Osteocyte (in vitro differentiated cells): ENCODE results near the gene GLI1. TPM values are rescaled to one million over a fixed set of nuclear protein-coding genes. Genes with fewer than 3 reads are reported as not detected.

Experiments
- DNase-seq: peaks from one replicate; pipeline ENCODE4 v3.0.0; 2021; ENCODE audit warnings: mixed read lengths; ENCODE audit not compliant: unreplicated experiment; ENCODE audit errors: extremely low spot score
- H3K27ac Mint-ChIP-seq: one replicate; pipeline ENCODE4 v1.8.0; 2021; ENCODE audit warnings: mild to moderate bottlenecking, mixed read lengths; ENCODE audit not compliant: unreplicated experiment
- H3K27me3 Mint-ChIP-seq: one replicate; pipeline ENCODE4 v1.8.0; 2021; ENCODE audit warnings: mixed read lengths; ENCODE audit not compliant: unreplicated experiment
- H3K36me3 Mint-ChIP-seq: one replicate; pipeline ENCODE4 v1.8.0; 2021; ENCODE audit warnings: mixed read lengths; ENCODE audit not compliant: unreplicated experiment
- H3K4me1 Mint-ChIP-seq: one replicate; pipeline ENCODE4 v1.8.0; 2021; ENCODE audit warnings: mixed read lengths; ENCODE audit not compliant: unreplicated experiment
- H3K4me3 Mint-ChIP-seq: one replicate; pipeline ENCODE4 v1.8.0; 2021; ENCODE audit warnings: mild to moderate bottlenecking, moderate library complexity, mixed read lengths; ENCODE audit not compliant: unreplicated experiment
- H3K9me3 Mint-ChIP-seq: one replicate; pipeline ENCODE4 v1.8.0; 2021; ENCODE audit warnings: mixed read lengths; ENCODE audit not compliant: unreplicated experiment
- total RNA-seq: library from RNA; stranded (reverse); gene quantifications from 2 replicates; pipeline ENCODE4 v1.2.1, GENCODE V29; 2021
- TF ChIP-seq, protein P1 (sequence below): fragments of 200-600 bp; sonication (generic); IDR thresholded peaks from 2 replicates; pipeline ENCODE4 v1.5.0; 2021; ENCODE audit warnings: antibody characterized with exemption, mild to moderate bottlenecking, moderate library complexity

The GLI1 gene
- total RNA-seq, 1 donor from 2014 or later: 7.7 TPM

GRCh38 chr12:57518176-57518919, 58.8 kb downstream of the GLI1 start:
- H3K4me3 Mint-ChIP-seq: peak overlapping the region; percentile 93
- peaks cover 59% of the 10 kb centered on the region for H3K4me1 Mint-ChIP-seq
- no peak for DNase-seq
- no peaks in the 10 kb centered on the region for H3K27me3 Mint-ChIP-seq
- peaks cover 44% of the 10 kb centered on the region for H3K36me3 Mint-ChIP-seq
- TF ChIP-seq, protein P1, sequence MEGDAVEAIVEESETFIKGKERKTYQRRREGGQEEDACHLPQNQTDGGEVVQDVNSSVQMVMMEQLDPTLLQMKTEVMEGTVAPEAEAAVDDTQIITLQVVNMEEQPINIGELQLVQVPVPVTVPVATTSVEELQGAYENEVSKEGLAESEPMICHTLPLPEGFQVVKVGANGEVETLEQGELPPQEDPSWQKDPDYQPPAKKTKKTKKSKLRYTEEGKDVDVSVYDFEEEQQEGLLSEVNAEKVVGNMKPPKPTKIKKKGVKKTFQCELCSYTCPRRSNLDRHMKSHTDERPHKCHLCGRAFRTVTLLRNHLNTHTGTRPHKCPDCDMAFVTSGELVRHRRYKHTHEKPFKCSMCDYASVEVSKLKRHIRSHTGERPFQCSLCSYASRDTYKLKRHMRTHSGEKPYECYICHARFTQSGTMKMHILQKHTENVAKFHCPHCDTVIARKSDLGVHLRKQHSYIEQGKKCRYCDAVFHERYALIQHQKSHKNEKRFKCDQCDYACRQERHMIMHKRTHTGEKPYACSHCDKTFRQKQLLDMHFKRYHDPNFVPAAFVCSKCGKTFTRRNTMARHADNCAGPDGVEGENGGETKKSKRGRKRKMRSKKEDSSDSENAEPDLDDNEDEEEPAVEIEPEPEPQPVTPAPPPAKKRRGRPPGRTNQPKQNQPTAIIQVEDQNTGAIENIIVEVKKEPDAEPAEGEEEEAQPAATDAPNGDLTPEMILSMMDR: no peak
- H3K27ac Mint-ChIP-seq: peak overlapping the region; percentile 99
- no peaks in the 10 kb centered on the region for H3K9me3 Mint-ChIP-seq

DNA sequence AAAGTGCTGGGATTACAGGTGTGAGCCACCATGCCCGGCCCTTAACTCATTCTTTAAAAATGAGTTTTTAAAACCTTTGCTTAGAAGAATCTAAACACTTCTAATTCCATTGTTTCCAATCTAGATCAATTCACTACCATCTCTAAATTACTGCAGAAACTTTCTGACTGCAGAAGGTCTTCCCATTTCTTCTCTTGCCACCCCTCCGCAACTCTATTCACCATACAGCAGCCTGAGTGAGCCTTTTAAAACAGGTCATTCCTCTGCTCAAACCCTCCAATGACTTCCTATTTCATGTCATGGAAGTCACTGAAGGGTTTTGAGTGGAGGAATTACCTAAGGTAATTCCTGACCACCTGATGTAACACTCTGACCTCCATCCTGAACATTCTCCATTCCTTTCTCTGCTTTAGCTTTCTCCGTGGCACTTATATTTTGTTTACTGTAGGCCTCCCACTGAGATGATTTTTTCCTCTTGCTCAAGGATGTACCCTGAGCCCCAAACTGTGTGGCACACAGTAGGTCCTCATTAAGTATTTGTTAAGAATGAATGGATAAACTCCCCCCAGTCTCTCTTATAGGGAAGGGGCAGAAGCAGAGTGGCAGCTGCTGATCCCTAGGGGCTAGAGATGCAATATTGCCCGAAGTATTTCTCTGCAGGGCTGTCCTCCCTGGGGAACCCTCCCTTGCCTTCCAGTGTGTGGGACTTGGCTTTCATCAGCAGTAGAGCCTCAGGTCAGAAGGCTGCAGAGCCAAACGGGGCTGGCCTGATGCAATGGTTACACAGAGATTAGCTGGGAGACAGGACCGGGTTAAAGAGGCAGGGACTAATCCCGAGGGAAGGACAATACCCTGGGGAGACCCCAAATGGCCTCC, 59.6 kb downstream of the GLI1 start:
- DNase-seq: no peak
- H3K27me3 Mint-ChIP-seq: no peaks in the 10 kb centered on the region
- H3K36me3 Mint-ChIP-seq: peaks cover 43% of the 10 kb centered on the region
- peaks cover 67% of the 10 kb centered on the region for H3K4me1 Mint-ChIP-seq
- H3K27ac Mint-ChIP-seq: peak overlapping the region; percentile 99
- no peaks in the 10 kb centered on the region for H3K9me3 Mint-ChIP-seq
- TF ChIP-seq, protein P1: no peak
- H3K4me3 Mint-ChIP-seq: peak overlapping the region; percentile 93

- peak overlapping the region; percentile 93 for H3K4me3 Mint-ChIP-seq
- no peak for DNase-seq
- peaks cover 70% of the 10 kb centered on the region for H3K4me1 Mint-ChIP-seq
- no peaks in the 10 kb centered on the region for H3K9me3 Mint-ChIP-seq
- no peaks in the 10 kb centered on the region for H3K27me3 Mint-ChIP-seq
- peaks cover 43% of the 10 kb centered on the region for H3K36me3 Mint-ChIP-seq
- peak overlapping the region; percentile 99 for H3K27ac Mint-ChIP-seq
- TF ChIP-seq, protein P1: no peak
Measured at GRCh38 chr12:57519796-57520052, 60.1 kb downstream of the GLI1 start.

GRCh38 chr12:57520053-57520818, 60.7 kb downstream of the GLI1 start, which contains the start of gene DDIT3:
Gene DDIT3, minus strand, starts transcription at chr12:57520514. Its CDS starts 3,108 bp downstream, at chr12:57517406.
- Mint-ChIP-seq H3K4me1 (peaks cover 74% of the 10 kb centered on the region), H3K27me3 (no peaks in the 10 kb centered on the region), H3K27ac (peak within 1 kb of the TSS; percentile 99), H3K9me3 (no peaks in the 10 kb centered on the region), H3K36me3 (peaks cover 42% of the 10 kb centered on the region), H3K4me3 (peak within 1 kb of the TSS; percentile 93)
- peak; percentile 100 for DNase-seq
- TF ChIP-seq, protein P1: no peak
